Measurements from ENCODE around the gene MICALL1. TPM values are rescaled to one million over a fixed set of nuclear protein-coding genes. Genes with fewer than 3 reads are reported as not detected.

MICALL1 gene
- 16.1 to 22.0 TPM (median 18.2 TPM) in 5 replicates for total RNA-seq (2022; extraction: Qiagen RNA extraction; ENCODE audit: low read depth)

GRCh38 chr22:37905534-37906363 is at the start of gene MICALL1:
Gene MICALL1 (plus strand): TSS chr22:37906297. CDS start chr22:37906423, 126 bp downstream.

GRCh38 chr22:37953437-37954179 is 47.5 kb downstream of the MICALL1 start, which contains the start of the genes C22orf23 and POLR2F:
Gene C22orf23 (minus strand): TSS chr22:37953601. CDS start chr22:37953149, 452 bp downstream.
Gene POLR2F (plus strand): TSS chr22:37953699. CDS start chr22:37953788, 89 bp downstream.

GRCh38 chr22:37983860-37984791 is 78.0 kb downstream of the MICALL1 start, which contains the start of gene SOX10:
Gene SOX10 (minus strand): TSS chr22:37984555. CDS start chr22:37983784, 771 bp downstream.

Other genes with a start within 250 kb of the MICALL1 start
- gene PDXP, start 247.6 kb upstream of the MICALL1 start, total RNA-seq (2022; extraction: Qiagen RNA extraction; ENCODE audit: low read depth) = 18.5 to 20.5 TPM (median 20.0 TPM) in 5 replicates
- gene LGALS1, start 230.7 kb upstream of the MICALL1 start, total RNA-seq (2022; extraction: Qiagen RNA extraction; ENCODE audit: low read depth) = 1,194 to 1,393 TPM (median 1,273 TPM) in 5 replicates
- gene NOL12, start 220.0 kb upstream of the MICALL1 start, total RNA-seq (2022; extraction: Qiagen RNA extraction; ENCODE audit: low read depth) = 24.8 to 30.5 TPM (median 27.2 TPM) in 5 replicates
- 21.7 to 32.6 TPM (median 29.2 TPM) in 5 replicates for gene TRIOBP, start 209.2 kb upstream of the MICALL1 start, total RNA-seq (2022; extraction: Qiagen RNA extraction; ENCODE audit: low read depth)
- 2.3 to 3.8 TPM (median 3.3 TPM) in 5 replicates for gene GCAT, start 98.4 kb upstream of the MICALL1 start, total RNA-seq (2022; extraction: Qiagen RNA extraction; ENCODE audit: low read depth)
- not detected in 5 replicates for gene GALR3, start 82.9 kb upstream of the MICALL1 start, total RNA-seq (2022; extraction: Qiagen RNA extraction; ENCODE audit: low read depth)
- 16.7 to 25.4 TPM (median 23.8 TPM) in 5 replicates for gene ANKRD54, start 62.0 kb upstream of the MICALL1 start, total RNA-seq (2022; extraction: Qiagen RNA extraction; ENCODE audit: low read depth)
- 268 to 302 TPM (median 282 TPM) in 5 replicates for gene EIF3L, start 56.9 kb upstream of the MICALL1 start, total RNA-seq (2022; extraction: Qiagen RNA extraction; ENCODE audit: low read depth)
- gene C22orf23, start 47.3 kb downstream of the MICALL1 start, total RNA-seq (2022; extraction: Qiagen RNA extraction; ENCODE audit: low read depth) = 0.25 to 0.46 TPM (median 0.31 TPM) in 4 of 5 replicates, not detected in the other
- 120 to 132 TPM (median 129 TPM) in 5 replicates for gene POLR2F, start 47.4 kb downstream of the MICALL1 start, total RNA-seq (2022; extraction: Qiagen RNA extraction; ENCODE audit: low read depth)
- gene SOX10, start 78.3 kb downstream of the MICALL1 start, total RNA-seq (2022; extraction: Qiagen RNA extraction; ENCODE audit: low read depth) = not detected in 5 replicates
- 10.0 to 11.0 TPM (median 10.8 TPM) in 5 replicates for gene PICK1, start 151.1 kb downstream of the MICALL1 start, total RNA-seq (2022; extraction: Qiagen RNA extraction; ENCODE audit: low read depth)
- gene SLC16A8, start 177.9 kb downstream of the MICALL1 start, total RNA-seq (2022; extraction: Qiagen RNA extraction; ENCODE audit: low read depth) = not detected in 5 replicates
- gene BAIAP2L2, start 204.4 kb downstream of the MICALL1 start, total RNA-seq (2022; extraction: Qiagen RNA extraction; ENCODE audit: low read depth) = 4.3 to 5.2 TPM (median 4.3 TPM) in 5 replicates

Measured in A549 treated with DMSO at 1 μM for 4 hours (cell line).